ENCODE measurements around the gene CHAT.

DNA sequence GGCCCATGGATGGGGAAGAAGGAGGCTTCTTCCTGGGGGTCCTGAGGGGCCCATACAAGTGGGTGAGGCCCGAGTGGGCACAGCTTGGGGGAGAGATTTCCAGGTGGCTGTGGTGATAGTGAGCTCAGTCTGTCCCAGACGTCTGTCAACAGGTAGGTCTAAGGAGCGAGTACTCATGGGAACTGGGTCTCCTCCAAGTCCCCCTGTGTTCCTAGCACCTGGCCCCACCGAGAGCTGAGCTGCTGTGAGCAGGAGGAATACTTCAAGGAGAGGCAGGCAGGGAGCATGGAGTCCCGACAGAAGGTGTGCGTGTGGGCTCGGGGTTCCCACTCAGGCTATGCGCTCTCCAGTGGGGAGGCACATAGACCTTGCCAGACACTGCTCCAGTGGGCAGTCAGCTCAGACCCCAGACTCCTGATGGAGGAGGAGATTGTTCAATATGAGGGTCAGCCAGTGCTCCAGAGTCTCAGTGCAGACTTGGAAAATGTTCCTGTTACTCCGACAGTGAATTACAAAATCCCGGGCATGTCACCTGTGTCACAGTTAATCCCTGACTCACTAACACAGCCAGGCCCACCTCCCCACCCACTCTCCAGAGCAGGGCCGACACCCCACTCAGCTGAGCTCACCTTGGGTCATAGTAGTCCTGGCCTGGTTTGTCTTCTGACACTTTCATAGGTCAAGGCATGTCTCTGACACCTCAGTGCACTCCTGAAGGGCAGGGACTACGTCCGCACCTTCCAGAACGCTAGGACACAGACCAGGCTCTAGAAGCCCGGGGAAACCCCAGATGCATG lies 37.4 kb downstream of the CHAT start:
- TF ChIP-seq TAF1 (IDR thresholded peaks at IDR 0.05; ENCODE audit: borderline replicate concordance, insufficient read depth, low read length) (no peak), POLR2AphosphoS5 (IDR thresholded peaks at IDR 0.05; ENCODE audit: low read depth, low read length) (no peak)

Measured in PFSK-1 (cell line).